ENCODE data around the gene MPRIP.

DNA sequence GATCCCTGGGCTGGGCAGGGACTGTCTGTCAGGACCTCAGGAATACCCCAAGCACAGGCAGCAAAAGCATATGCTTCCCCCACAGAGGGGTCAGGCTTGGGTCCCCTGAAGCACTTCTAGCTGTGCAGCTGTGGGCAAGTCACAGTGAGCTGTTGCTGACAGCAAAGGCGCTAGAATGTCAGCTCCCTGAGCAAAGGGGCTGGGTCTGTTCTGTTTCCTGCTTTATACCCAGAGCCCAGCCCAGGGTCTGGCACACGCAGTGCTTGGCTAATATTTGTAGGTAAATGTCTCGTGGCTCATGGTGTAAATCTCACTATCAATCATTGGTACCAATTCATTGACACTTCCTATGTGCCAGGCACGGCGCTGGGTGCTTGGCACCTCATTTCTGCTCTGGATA lies 16.6 kb upstream of the MPRIP start:
- no peak for TF ChIP-seq EZH2 (IDR thresholded peaks at IDR 0.05; ENCODE audit: low read length, unreplicated experiment)
- TF ChIP-seq, protein P1, sequence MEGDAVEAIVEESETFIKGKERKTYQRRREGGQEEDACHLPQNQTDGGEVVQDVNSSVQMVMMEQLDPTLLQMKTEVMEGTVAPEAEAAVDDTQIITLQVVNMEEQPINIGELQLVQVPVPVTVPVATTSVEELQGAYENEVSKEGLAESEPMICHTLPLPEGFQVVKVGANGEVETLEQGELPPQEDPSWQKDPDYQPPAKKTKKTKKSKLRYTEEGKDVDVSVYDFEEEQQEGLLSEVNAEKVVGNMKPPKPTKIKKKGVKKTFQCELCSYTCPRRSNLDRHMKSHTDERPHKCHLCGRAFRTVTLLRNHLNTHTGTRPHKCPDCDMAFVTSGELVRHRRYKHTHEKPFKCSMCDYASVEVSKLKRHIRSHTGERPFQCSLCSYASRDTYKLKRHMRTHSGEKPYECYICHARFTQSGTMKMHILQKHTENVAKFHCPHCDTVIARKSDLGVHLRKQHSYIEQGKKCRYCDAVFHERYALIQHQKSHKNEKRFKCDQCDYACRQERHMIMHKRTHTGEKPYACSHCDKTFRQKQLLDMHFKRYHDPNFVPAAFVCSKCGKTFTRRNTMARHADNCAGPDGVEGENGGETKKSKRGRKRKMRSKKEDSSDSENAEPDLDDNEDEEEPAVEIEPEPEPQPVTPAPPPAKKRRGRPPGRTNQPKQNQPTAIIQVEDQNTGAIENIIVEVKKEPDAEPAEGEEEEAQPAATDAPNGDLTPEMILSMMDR (conservative IDR thresholded peaks at IDR 0.05; ENCODE audit: low read depth, low read length) = no peak
